HS-27A (cell line): Measurements from ENCODE around the gene AVP.
"Not testable (repeated sequence)": the region's sequence is repeated elsewhere in the genome, so short reads cannot be mapped to it uniquely, and the experiment has no call there.

ENCODE experiments used
- DNase-seq: peaks from one replicate; pipeline ENCODE4 v3.0.0-alpha.2; 2012; ENCODE audit warnings: low read depth, missing footprints

The AVP gene

GRCh38 chr20:3084283-3084985, at the start of gene AVP:
Gene AVP, minus strand, starts transcription at chr20:3084724. Its CDS starts 50 bp downstream, at chr20:3084674.
- no peak for DNase-seq

DNA sequence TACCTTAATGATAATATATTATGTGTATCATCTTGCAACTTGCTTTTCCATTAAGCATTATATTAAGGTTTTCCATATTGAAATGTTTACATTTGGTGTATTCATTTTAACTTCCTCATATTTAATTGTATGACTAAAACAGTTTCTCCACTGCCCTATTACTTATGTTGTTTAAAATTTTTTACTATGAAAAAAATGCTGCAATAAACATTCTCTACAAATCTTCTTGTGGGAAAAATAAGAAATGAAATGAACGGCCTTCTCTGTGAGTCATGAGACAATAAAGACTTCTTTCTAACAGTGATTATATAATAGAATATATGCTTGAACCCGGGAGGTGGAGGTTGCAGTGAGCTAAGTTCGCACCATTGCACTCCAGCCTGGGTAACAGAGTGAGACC, 49.6 kb upstream of the AVP start:
- DNase-seq: no peak

- no peak for DNase-seq
Measured at GRCh38 chr20:3133155-3133554, 48.6 kb upstream of the AVP start.

DNA sequence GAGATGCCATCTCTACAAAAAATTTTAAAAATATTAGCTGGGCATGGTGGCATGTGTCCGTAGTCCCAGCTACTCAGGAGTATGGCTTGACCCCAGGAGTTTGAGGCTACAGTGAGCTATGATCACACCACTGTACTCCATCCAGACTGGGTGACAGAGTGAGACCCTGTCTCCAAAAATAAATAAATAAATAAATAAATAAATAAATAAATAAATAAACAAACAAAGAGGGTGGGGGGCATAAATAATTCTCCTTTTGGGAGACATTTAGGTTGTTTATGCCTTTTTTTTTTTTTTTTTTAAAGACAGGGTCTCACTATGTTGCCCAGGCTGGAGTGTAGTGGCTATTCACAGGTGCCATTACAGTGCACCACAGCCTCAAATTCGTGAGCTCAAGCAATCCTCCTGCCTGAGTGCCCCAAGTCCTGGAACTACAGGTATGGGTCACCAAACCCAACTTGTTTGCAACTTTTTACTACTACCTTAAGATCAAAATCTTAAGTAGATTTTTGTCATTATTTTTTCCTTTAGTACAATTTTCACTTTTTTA, 45.6 kb upstream of the AVP start:
- no peak for DNase-seq

DNA sequence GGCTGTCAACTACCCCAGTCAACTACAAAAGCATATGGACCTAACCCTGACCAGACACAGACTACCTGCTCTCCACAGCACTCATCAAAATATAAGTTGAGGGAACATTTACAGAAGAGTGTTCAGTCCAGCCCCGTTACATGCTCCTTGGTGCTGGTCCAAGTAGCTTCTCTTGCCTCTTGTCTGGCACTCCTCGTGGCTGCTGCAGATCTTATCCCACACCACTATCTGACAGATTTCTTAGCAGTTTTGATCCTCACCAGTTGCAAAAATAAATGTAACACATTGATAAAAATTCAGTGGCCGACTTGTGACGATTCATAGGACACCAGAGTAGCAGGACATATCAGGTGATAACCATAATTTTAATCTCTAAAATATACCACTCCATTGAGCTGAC, 44.6 kb upstream of the AVP start:
- no peak for DNase-seq

GRCh38 chr20:3128275-3128984, 43.9 kb upstream of the AVP start:
- DNase-seq: no peak

DNA sequence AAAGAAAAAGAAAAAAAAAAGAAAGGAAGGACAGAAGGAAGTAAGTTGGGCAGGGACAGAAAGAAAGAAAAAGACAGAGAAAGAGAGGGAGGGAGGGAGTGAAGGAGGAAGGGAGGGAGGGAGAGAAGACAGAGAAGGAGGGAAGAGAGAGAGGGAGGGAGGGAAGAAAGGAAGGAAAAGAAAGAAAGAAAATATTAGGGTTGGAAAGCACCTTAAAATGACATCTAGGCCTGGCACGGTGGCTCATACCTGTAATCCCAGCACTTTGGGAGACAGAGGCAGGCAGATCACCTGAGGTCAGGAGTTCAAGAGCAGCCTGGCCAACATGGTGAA, 42.0 kb upstream of the AVP start:
- no peak for DNase-seq

- DNase-seq: not testable (repeated sequence)
Measured at GRCh38 chr20:3125776-3126526, 41.4 kb upstream of the AVP start.

- DNase-seq: not testable (repeated sequence)
Measured at GRCh38 chr20:3124773-3125560, 40.4 kb upstream of the AVP start.

DNA sequence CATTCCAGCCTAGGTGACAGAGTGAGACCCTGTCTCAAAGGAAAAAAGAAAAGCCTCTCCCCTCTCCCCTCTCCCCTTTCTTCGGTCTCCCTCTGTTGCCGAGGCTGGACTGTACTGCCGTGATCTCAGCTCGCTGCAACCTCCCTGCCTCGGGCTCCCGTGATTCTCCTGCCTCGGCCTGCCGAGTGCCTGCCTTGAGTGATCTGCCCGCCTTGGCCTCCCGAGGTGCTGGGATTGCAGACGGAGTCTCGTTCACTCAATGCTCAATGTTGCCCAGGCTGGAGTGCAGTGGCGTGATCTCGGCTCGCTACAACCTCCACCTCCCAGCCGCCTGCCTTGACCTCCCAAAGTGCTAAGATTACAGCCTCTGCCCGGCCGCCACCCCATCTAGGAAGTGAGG, 39.6 kb upstream of the AVP start:
- DNase-seq: not testable (repeated sequence)

- no peak for DNase-seq
Measured at GRCh38 chr20:3123542-3123941, 39.0 kb upstream of the AVP start.

- no peak for DNase-seq
Measured at GRCh38 chr20:3121955-3122610, 37.6 kb upstream of the AVP start.

- DNase-seq: no peak
Measured at GRCh38 chr20:3121271-3121911, 36.9 kb upstream of the AVP start.

DNA sequence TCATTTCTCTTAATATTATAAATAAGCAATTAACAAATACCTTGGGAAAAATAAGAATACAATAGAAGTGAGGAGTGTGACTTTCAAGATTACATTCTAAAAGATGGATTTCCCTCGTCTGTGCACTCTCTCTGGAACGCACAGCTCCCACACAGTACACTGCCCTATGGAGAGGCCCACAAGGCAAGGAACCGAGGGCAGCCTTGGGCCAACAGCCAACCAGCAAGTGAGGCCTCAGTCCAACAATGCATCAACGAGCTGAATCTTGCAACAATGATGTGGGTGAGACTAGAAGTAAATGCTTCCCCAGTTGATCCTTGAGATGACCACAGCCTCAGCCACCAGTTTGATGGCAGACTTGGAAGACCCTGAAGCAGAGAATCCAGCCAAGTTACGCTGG, 34.5 kb upstream of the AVP start:
- no peak for DNase-seq

- DNase-seq: not testable (repeated sequence)
Measured at GRCh38 chr20:3117839-3118379, 33.4 kb upstream of the AVP start.

- no peak for DNase-seq
Measured at GRCh38 chr20:3116341-3116740, 31.8 kb upstream of the AVP start.

- DNase-seq: peak; percentile 4
Measured at GRCh38 chr20:3115190-3116107, 30.9 kb upstream of the AVP start.

GRCh38 chr20:3111995-3112394, 27.5 kb upstream of the AVP start:
- no peak for DNase-seq

DNA sequence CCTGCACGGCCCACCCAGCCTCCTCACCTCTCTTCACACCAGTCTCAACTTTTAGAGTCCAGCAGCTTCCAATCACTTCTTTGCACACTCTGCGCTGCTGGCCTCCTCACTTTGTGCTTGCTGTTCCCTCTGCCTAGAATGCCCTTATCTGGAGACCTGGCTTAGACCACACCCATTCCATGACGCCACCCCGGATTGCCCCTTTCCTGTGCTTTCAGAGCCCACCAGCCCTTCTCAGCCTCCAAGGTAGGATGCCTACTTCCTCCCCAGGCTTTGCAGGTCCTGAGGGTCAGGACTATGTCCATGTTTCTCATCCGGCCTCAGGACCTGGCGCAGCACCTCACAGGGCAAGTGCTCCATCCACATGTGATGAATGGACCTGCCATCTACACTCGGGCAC, 27.0 kb upstream of the AVP start:
- DNase-seq: no peak
